Vagina (tissue), 2 donors: ENCODE data around the gene PDE4D.

Experiments
- CTCF ChIP-seq, 3 experiments: fragments of 450-650 bp in 2 of 3; fragments of 200-600 bp in 1 of 3; sonication (generic) in 1 of 3; IDR thresholded peaks; one replicate each; pipeline ENCODE4 v1.5.1; 2017 to 2019; ENCODE audit warnings: antibody characterized with exemption in 3 of 3, mild to moderate bottlenecking in 2 of 3, moderate library complexity in 2 of 3
- POLR2A ChIP-seq, 2 donors: fragments of 450-650 bp; IDR thresholded peaks; one replicate each; pipeline ENCODE4 v1.6.1; 2017; ENCODE audit warnings: antibody characterized with exemption in 2 of 2, mild to moderate bottlenecking in 2 of 2, moderate library complexity in 2 of 2

- TF ChIP-seq CTCF (IDR thresholded peaks at IDR 0.05): no peak
- TF ChIP-seq POLR2A (IDR thresholded peaks at IDR 0.05): no peak
Observed at GRCh38 chr5:59703789-59704188, 189.7 kb downstream of the PDE4D start.
